HS-27A (cell line): ENCODE results near the gene CSF2.

Experiments
- DNase-seq: peaks from one replicate; pipeline ENCODE4 v3.0.0-alpha.2; 2012; ENCODE audit warnings: low read depth, missing footprints

CSF2 gene

GRCh38 chr5:132073231-132074013 is at the start of gene CSF2:
Gene CSF2, plus strand, starts transcription at chr5:132073789. Its CDS starts 35 bp downstream, at chr5:132073824.
- DNase-seq = no peak

DNA sequence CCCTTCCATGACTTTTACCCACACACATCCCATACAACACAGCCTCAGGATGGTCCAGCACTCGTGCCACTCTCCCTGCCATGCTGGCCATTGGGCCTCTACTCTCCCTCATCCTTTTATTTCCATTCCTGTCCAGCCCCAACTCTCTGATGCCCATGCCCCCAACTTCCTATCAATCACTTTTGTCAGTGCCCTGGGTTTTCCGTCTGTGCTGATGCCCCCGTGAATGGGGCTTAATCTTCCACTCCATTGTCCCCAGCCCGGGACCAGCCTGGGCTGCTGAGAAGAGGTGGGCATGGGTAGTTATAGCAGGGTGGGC is 49.5 kb upstream of the CSF2 start:
- DNase-seq = no peak

DNA sequence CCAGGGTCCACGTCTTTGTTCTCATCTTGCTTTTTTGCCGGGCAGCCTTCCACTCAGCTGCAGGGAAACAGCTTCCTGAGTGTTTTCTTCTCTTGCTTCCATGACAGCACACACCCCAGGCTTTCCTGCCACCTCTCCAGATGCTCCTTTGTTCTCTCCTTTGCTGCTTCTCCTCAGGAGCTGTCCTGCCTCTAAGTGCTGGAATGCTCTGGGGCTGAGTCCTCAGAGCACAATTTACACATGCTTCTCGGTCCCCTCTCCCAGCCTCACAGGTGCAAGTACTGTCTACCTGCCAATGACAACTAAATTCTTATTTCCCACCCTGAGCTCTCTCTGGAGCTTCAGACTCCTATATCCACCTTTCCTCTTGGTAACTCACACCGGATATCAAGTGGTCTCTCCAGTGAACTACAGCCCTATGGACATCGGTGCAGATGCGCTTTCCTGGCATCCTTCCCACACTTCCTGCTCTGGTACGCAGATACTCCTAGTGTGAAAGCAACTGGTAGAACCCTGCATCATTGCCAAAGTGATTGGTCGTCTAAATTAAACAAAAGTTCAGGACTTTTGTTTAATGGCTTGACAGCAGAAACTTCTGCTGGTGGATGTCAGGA is 48.7 kb upstream of the CSF2 start:
- DNase-seq = no peak

- no peak for DNase-seq
Measured at GRCh38 chr5:132025403-132025971, 48.1 kb upstream of the CSF2 start.

GRCh38 chr5:132026516-132027008 is 47.0 kb upstream of the CSF2 start:
- no peak for DNase-seq

DNA sequence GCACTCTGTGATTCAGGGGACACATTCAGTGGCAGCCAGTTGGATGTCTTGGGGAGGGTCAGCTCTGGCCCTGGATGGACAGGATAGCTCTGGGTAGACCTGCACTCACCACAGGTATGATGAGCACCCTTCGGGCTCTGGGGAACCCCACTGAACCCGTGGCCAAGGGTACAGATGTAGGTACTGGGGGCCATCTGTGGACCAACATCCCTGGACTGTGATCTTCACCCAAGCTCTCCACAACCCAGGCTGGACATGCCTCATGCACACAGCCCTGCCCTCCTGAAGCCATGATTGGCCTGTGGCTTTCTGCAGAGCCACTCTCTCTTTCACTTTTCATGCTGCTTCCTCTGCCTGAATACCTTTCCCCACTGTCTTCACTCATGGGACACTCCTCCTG is 46.6 kb upstream of the CSF2 start:
- no peak for DNase-seq

DNA sequence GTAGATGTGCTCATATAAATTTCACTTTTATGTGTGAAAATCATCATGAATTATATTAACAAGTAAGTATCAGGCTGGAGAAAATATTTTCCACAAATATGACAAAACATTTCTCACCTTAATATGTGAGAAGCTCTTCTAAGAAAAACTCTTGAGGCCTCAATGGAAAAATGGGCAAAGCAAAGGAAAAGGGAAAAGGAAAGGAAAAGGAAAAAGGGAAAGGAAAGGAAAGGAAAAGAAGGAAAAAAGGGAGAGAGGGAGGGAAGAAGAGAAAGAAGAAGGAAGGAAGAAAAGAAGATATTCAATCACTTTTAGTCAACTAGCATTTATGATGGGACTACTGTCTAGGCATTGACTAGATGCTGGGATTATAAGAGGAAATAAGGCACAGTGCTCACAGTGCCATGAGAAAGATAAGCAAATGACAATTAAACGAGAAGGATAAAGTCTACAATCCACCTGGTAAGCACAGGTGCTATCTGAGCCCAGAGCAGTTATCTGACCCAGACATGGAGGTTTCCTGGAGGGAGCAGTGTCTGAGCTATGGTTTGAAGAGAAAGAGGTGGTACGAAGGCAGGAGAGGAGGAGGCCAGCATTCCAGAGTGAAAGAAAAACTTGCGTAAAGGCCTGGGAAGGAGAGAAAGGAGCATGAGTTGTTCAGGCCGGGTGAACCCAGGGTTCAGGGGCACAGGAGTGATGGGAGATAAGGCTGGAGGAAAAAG is 43.8 kb upstream of the CSF2 start:
- no peak for DNase-seq

DNA sequence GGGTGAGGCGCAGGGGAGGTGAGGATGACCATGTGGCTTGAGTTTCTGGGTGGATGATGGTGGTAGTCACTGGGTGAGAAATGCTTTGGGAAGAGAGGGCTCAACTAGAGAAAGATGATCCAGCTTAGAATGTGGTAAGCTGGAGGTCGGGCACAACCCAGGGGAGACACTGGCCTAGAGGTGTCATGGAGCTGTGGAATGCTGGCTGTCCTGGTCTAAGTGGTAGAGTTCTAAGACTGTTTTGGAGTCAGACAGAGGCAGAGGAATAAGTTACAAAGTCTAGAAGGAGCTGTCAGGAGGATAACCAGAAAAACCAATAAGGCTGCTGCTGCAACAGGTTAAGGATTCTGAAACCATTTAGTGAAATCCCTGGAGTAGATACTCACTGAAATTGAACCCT is 43.0 kb upstream of the CSF2 start:
- DNase-seq = no peak

GRCh38 chr5:132032196-132032595 is 41.4 kb upstream of the CSF2 start:
- DNase-seq = no peak

DNA sequence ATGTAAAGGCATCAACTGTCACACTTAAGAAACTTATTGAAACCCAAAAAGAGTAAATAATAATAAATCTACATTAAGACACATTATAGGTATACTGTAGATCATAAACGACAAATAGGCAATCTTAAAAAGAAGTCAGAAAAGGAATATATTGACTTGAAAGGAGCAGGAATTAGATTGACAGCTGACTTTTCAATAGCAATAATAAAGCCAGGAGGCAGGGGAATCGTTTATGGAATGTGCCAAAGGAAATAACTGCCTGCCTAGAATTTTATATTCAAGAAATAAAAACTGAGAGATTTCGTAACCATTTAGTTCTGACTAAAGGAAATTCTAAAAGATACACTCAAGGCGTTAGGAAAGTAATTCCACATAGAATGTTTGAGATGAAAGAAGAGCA is 40.5 kb upstream of the CSF2 start:
- DNase-seq = no peak

DNA sequence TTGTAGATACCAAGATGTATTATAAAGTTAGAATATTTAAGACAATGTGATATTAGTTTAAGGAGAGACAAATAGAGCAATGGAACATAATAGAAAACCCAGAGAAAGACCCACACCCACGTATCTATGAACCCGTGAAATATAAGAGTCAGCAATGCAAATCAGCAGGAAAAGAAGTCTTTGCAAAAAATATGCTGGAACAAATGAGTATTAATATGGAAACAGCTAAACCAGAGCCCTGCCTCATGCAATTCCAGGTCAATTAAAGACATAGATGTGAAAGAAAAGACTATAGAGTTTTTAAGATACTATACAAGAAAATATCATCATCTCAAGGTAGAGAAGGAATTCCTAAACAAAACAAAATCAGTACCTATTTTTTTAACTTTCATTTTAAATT is 36.2 kb upstream of the CSF2 start:
- no peak for DNase-seq

DNA sequence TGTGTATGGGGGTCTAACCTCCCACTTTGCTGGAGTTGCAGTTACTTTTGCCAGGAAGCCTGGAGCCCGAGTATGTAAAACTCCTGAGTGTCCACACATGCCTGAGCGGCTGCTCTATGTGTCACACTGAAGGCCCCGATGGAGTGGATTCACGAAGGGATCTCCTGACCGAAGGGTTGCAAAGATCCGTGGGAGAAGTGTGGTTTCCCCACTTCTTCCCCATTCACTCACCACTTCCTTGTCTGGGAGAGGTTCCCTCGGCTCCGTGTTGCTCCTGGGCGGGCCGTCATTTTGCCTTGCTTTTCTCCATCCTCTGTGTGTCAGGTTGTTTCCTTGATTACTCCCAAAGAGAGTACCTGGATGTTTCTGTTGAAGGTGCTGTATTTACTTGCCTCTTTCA is 29.4 kb upstream of the CSF2 start:
- no peak for DNase-seq

GRCh38 chr5:132046880-132047299 is 26.7 kb upstream of the CSF2 start:
- no peak for DNase-seq

DNA sequence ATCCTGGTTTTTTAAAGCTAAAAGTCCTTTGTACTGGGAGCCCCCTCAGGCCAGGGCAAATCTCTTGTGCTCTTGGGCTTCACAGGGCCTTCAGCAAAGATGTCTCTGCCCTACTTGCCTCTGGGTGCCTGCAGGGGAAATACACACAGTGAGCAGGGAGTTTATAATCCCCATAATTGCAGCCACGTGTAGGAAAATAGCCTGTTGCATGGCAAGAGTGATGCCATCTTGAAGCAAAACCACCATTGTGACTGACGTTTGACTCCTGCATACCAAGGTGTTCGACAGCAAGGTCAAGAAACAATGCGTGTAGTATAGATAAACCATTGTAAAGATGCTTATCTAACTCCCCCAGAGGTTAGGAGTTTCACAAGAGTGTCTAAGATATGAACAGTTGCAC is 24.5 kb upstream of the CSF2 start:
- DNase-seq = no peak

DNA sequence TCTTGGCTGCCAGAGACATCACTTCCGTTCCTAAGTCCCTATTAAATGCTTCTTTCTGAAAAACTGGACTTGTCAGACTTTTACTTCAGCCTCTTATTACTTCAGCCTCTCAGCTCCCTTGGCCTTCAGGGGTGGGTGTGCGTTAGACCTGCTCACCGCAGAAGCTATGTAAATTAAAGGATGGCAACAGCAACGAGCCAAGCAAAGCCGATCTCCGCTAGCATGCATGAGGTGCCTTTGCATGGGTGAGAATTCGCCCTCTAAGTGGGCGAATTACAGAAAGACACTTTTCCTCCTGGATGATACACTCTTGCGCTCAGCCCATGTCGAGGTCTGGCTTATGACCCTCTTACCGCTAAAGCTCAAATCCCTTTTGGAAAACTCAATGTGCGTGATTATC is 24.0 kb upstream of the CSF2 start:
- no peak for DNase-seq

GRCh38 chr5:132050136-132050535 is 23.5 kb upstream of the CSF2 start:
- DNase-seq = no peak

DNA sequence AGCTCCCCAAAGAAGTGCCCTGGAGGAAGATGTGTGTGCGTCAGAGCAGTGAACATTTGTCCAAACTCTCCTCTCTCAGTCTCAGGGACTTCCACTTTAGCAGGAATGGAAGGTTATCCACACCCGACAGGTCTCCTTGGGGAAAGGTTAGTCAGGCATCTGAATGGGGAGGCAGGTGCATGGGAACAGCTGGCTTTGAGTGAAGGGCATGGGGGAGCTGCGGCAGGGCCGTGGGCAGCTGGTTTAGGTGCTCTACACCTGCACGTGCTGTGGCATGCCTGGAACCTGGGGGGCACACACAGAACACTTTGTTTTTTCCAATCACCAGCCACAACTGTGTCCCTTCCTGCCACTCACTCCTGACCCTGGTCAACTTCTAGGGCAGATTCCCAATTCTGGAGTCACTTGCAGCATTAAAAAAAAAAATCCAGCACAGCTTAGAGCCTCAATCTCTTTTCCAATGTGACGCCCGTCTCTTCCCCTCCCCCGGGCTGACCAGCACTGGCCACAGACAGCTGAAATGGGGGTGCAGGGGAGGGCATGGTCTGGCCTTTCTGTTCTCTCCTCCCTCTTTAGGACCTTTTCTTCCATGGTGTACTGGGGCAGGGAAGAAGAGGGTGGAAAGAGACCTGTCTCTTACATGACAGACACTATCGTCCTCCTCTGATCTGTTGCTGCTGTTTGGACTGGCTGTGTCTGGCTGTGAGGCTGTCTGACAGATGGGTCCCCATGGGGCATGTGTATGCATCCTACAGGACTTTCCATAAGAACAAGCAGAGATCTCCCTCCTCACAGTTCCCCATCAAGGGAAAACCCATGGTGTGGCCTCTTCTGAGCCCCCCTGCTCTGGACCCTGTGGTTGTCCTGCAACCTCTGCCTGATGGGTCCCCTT is 22.7 kb upstream of the CSF2 start:
- DNase-seq = no peak

DNA sequence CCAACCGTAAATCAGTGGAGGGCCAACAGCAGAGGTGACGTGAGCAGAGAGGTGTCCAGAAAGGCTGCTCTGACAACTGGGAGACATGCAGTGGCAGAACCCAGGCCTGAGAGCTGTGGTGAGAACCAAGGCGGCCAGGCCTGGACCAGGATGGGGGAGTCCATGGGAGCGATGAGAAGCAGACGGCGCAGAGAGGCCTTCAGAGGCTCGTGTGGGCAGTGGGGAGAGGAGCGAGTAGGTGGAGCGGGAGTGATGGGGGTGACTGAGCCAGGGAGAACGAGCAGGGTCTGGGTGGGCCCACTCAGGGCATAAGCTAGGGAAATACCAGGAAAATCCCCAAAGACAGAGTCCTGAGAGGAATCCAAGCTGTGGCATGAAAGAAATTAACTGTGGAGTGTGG is 21.1 kb upstream of the CSF2 start:
- no peak for DNase-seq

DNA sequence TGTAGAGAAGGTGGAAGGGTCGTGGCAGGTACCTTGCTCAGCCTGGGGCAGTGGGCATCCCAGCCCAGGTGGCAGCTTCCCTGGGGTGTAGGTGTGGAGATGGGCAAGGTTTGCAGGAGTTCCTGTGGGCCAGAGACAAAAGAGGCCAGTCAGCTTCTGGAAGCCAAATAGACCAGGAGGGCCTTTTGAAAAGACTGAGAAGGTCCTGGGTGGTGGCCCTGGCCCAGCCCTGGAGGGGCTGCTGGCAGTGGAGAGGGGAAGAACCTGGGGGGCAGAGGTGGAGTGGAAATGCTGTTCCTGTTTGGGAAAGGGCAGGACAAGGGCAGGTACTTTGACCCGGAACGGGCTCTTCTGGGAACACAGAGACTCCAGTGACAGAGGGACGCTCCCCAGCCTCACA is 20.1 kb upstream of the CSF2 start:
- no peak for DNase-seq

GRCh38 chr5:132054031-132054696 is 19.4 kb upstream of the CSF2 start:
- DNase-seq = no peak

DNA sequence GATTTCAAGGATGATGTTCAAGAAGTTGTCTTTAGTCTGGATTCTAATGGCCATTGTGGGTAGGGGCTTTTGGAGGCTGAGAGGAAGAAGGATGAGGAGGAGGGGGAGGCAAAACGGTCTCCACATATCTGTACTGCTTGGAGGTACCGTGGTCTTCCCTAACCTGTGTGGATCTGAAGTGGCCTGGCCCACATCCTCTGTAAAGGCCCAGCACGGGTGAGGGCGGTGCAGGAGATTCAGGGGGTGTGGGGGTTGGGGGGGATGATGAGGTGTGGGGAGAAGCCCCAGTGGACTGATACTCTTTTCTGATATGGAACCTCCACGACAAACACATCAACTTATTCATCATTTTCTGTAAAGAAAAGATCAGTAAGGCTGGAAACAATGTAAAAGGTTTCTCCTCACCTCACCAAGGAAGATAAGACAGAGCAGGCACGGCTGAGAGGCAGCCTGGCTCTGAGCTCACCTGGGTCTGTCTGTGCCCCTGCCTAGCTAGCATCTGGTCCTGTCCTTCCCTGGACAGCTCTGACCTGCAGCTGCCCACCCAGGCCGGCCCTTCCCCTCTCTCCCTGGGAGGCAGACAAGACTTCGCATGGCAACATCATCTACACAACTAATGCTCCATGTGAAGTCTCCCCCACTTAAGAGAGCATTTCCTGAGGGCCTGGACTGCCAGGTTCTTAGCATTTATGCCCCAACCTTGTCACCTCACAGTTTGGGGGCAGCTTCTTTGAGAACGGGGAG is 18.7 kb upstream of the CSF2 start:
- DNase-seq = no peak
